Transverse colon (tissue), 4 donors: ENCODE data around the gene HSFX4. TPM values are rescaled to one million over a fixed set of nuclear protein-coding genes. Genes with fewer than 3 reads are reported as not detected.

Experiments
- DNase-seq: peaks from one replicate; pipeline ENCODE4 v3.0.0-alpha.2; 2019
- H3K27ac ChIP-seq, 4 donors: fragments of 200-600 bp; sonication (generic); 2 replicates each; pipeline ENCODE4 v1.5.1; 2016 to 2018; ENCODE audit warnings: inconsistent platforms in 4 of 4
- H3K27me3 ChIP-seq: fragments of 200-600 bp; sonication (generic); 2 replicates; pipeline ENCODE4 v1.5.1; 2017; ENCODE audit warnings: inconsistent platforms
- H3K36me3 ChIP-seq, 4 donors: fragments of 200-600 bp; sonication (generic); 2 replicates each; pipeline ENCODE4 v1.5.1; 2017 to 2019; ENCODE audit warnings: inconsistent platforms in 4 of 4
- H3K4me1 ChIP-seq, 4 donors: fragments of 200-600 bp; sonication (generic); 2 replicates each; pipeline ENCODE4 v1.5.1; 2017 to 2020; ENCODE audit warnings: inconsistent platforms in 4 of 4
- H3K4me3 ChIP-seq, 4 donors: fragments of 200-600 bp; sonication (generic); 1 replicate in 1 of 4; 2 replicates in 3 of 4; pipeline versions ENCODE4 v1.5.1 to v1.6.1; 2017 to 2019; ENCODE audit warnings: inconsistent platforms in 4 of 4
- H3K9me3 ChIP-seq, 2 donors: fragments of 200-600 bp; sonication (generic); 2 replicates each; pipeline ENCODE4 v1.5.1; 2017 to 2019; ENCODE audit warnings: inconsistent platforms in 2 of 2
- CTCF ChIP-seq, 5 experiments: fragments of 200-600 bp in 3 of 5; fragments of 450-650 bp in 2 of 5; sonication (generic) in 3 of 5; IDR thresholded peaks; 1 replicate in 2 of 5; 2 replicates in 3 of 5; pipeline ENCODE4 v1.5.1; 2016 to 2017; ENCODE audit warnings: antibody characterized with exemption in 5 of 5, inconsistent platforms in 3 of 5, mild to moderate bottlenecking in 2 of 5, moderate library complexity in 1 of 5
- EP300 ChIP-seq: sonication (generic); formaldehyde crosslinking; IDR thresholded peaks from one replicate; pipeline ENCODE4 v1.6.1; 2017; ENCODE audit warnings: antibody characterized with exemption, low read depth
- POLR2A ChIP-seq: fragments of 450-650 bp; IDR thresholded peaks from one replicate; pipeline ENCODE4 v1.6.1; 2016; ENCODE audit warnings: antibody characterized with exemption, mild to moderate bottlenecking, moderate library complexity
- POLR2AphosphoS5 ChIP-seq, 3 donors: sonication (generic); formaldehyde crosslinking; IDR thresholded peaks; one replicate each; pipeline ENCODE4 v1.6.1; 2016; ENCODE audit warnings: antibody characterized with exemption in 3 of 3
- WGBS, 2 donors: methylation state at CpG; one replicate each; pipeline ENCODE4 v1.1.5; 2018; ENCODE audit warnings: low coverage in 1 of 2; 5-methylcytosine and 5-hydroxymethylcytosine counted together
- in situ Hi-C, 4 donors: fragments of 200-750 bp; cut with MboI; loops; one replicate each; pipeline versions ENCODE4 v1.15.0 to v1.15.1; 2017; ENCODE audit warnings: low sequenced_read_pairs in 3 of 4, low pct_ligation_motif_present in 1 of 4, low pct_unique_long_range_greater_than_20kb in 1 of 4
- intact Hi-C: fragments of 100-400 bp; cut with DNase I; formaldehyde crosslinking; loops from one replicate; pipeline ENCODE4 v1.15.1; 2023; ENCODE audit warnings: low total_unique reads
- total RNA-seq, 4 donors: library from RNA; depleted of rRNA; stranded (reverse); fragments of >200 nt; gene quantifications; one replicate each; pipeline ENCODE4 v1.1.0, GENCODE V29; 2016

HSFX4 gene
- total RNA-seq, 4 donors from 2014 or later = not detected

DNA sequence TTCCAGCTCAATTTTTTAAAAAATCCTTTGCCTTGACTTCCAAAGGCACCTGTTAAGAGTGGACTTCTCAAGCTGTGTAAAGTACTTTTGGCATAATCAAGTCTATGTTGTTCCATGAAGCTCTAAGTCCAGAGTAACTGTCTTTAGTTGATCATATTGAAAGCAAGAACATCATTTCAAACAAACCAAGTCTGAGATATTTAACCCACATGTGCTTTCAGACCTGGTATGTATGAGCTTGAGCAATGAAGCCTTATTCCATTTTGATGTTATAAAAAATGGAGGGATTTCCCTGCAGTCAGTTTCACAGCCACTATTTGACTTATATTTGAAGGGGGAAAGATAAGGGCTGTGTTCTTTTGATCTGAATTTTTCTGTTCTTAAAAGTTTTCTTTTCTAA lies 32.6 kb downstream of the HSFX4 start:
- intact Hi-C loops (loop anchor here (5.0 kb wide), 1 partner anchor 515 kb away; no protein-coding TSS in a partner anchor), in situ Hi-C loops (loop anchor here in 3 of 4 donors (25.0 kb wide), 4 partner anchors 400 to 750 kb away; partner anchors contain the start of genes MAMLD1 (in 2 of the 3) and MTMR1 (in 1 of the 3))
- Histone ChIP-seq H3K27me3 (no peaks in the 10 kb centered on the region), H3K36me3 (no peaks in the 10 kb centered on the region), H3K9me3 (no peaks in the 10 kb centered on the region), H3K4me1 (no peaks in the 10 kb centered on the region), H3K27ac (no peak overlapping the region), H3K4me3 (no peak overlapping the region)
- no peak for TF ChIP-seq POLR2AphosphoS5 (IDR thresholded peaks at IDR 0.05)
- no peak for TF ChIP-seq CTCF (IDR thresholded peaks at IDR 0.05)
- TF ChIP-seq EP300 = no peak
- no peak for TF ChIP-seq POLR2A
- DNase-seq = no peak

- H3K27me3 ChIP-seq = no peaks in the 10 kb centered on the region
- H3K27ac ChIP-seq = no peak overlapping the region
- H3K9me3 ChIP-seq = no peaks in the 10 kb centered on the region
- in situ Hi-C loops = loop anchor here in 3 of 4 donors (25.0 kb wide), 4 partner anchors 399 to 749 kb away; partner anchors contain the start of genes MAMLD1 (in 2 of the 3) and MTMR1 (in 1 of the 3)
- H3K4me3 ChIP-seq = no peak overlapping the region
- peak; percentile 28 for DNase-seq
- intact Hi-C loops = loop anchor here (5.0 kb wide), 1 partner anchor 514 kb away; no protein-coding TSS in a partner anchor
- H3K36me3 ChIP-seq = no peaks in the 10 kb centered on the region
- 37% methylated on average over 9 of the region's 9 CpGs; no CpG with 5 or more reads in 1 of the 2 donors for WGBS, 2 donors
- peak; percentile 46 to 57 (median 50) for TF ChIP-seq CTCF (IDR thresholded peaks at IDR 0.05)
- no peak for TF ChIP-seq POLR2AphosphoS5 (IDR thresholded peaks at IDR 0.05)
- no peak for TF ChIP-seq EP300
- TF ChIP-seq POLR2A = no peak
- H3K4me1 ChIP-seq = no peaks in the 10 kb centered on the region
These were observed 33.7 kb downstream of the HSFX4 start for GRCh38 chrX:149962859-149963757.

DNA sequence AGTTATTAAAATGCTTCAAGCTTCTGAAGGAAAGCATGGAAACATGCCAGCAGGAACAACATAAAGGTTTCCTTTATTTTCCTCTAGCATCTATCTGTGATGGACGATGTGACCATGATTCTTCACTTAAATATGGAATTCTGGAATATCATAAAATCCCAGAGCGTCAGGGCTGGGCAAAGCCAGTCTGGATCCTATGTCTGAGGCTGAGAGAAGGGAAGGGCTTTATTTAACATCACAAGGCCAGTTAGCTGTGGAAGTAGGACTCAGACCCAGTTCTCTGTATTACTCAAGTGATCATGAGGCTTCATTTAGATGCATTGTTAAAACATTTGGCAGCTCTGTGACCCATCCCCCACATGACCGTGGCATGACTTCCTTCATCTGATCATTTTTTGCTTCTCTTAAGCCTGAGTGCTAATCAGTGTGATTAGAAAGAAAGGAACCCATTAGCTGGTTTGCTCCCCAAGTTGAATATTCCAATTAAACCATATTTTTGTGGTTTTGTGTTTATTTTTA lies 49.8 kb downstream of the HSFX4 start:
- TF ChIP-seq CTCF (IDR thresholded peaks at IDR 0.05) (no peak), POLR2AphosphoS5 (IDR thresholded peaks at IDR 0.05) (no peak), POLR2A (no peak), EP300 (no peak)

More for the DNA sequence above, 49.8 kb downstream of the HSFX4 start:
- no peak for DNase-seq
- Histone ChIP-seq H3K4me3 (no peak overlapping the region), H3K36me3 (no peaks in the 10 kb centered on the region), H3K27ac (no peak overlapping the region), H3K27me3 (no peaks in the 10 kb centered on the region), H3K9me3 (no peaks in the 10 kb centered on the region), H3K4me1 (no peaks in the 10 kb centered on the region)
- in situ Hi-C loops = no loop called here
- intact Hi-C loops = no loop called here
- WGBS, 2 donors = 59 to 80% methylated on average over 1 to 3 of the region's 3 CpGs

Other genes with a start within 250 kb of the HSFX4 start
- not detected for gene MAGEA11, start 217.5 kb upstream of the HSFX4 start, total RNA-seq
- 1 to 10 TPM; 1.3 to 7.9 (median 1.8) TPM for gene HSFX1, start 155.5 kb upstream of the HSFX4 start, total RNA-seq
- gene MAGEA9, start 147.6 kb upstream of the HSFX4 start, total RNA-seq = not detected
- not detected for gene MAGEA8, start 48.4 kb upstream of the HSFX4 start, total RNA-seq
- gene EOLA2, start 8.9 kb downstream of the HSFX4 start, total RNA-seq = 10 to 100 TPM; 10.5 to 77.1 (median 30.4) TPM